GM18505 (cell line): ENCODE results near the gene TNFRSF13B.
"Not testable (repeated sequence)": the region's sequence is repeated elsewhere in the genome, so short reads cannot be mapped to it uniquely, and the experiment has no call there.

Source experiments
- ATAC-seq: cut with Tn5 transposase; IDR thresholded peaks from one replicate; pipeline ENCODE4 v1.9.1; 2021; ENCODE audit not compliant: unreplicated experiment
- POLR2A ChIP-seq: IDR thresholded peaks from 4 replicates; pipeline ENCODE4 v1.6.1; 2011; ENCODE audit warnings: borderline replicate concordance; ENCODE audit not compliant: insufficient read depth, insufficient read length; ENCODE audit errors: extremely low read depth

TNFRSF13B gene

DNA sequence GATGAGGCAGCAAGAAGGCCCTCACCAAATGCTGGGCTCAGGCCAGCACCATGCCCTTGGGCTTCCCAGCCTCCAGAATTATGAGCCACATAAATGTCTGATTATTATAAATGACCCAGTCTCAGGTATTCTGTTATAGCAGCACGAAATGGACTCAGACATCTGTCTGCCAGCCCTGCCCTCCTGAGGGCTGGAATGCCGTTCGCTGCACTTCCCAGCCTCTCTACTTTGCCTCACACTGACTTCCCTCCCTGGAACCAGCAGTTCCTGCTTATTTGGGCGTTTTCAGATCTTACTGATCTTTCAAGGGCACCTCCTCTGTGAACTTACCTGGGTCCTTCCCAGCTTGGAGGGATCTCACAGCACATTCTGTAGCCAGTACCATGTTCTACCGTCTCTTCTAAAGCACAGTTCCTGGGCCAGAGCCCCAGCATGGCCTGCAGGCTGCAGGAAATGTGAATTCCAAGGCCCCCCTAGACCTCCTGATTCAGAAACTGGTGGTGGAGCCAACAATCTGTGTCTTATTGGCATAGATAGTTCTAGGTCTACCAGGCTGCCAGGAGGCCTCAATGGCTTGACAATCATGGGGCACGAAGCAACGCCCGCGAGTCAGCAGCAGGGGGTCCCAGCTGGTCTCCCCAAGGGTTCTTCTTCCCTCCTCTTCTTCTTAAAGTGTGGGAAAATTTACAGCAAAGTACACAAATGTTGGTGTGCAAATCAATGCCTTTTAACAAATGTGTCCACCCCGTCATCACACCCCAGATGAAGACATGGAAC lies 36.9 kb upstream of the TNFRSF13B start:
- not testable (repeated sequence) for ATAC-seq

- ATAC-seq = not testable (repeated sequence)
Measured at GRCh38 chr17:17007891-17008290, 36.0 kb upstream of the TNFRSF13B start.

- ATAC-seq = not testable (repeated sequence)
Measured at GRCh38 chr17:17004997-17005614, 33.2 kb upstream of the TNFRSF13B start.

- no peak for TF ChIP-seq POLR2A
Measured at GRCh38 chr17:17004251-17004996, 32.5 kb upstream of the TNFRSF13B start.

DNA sequence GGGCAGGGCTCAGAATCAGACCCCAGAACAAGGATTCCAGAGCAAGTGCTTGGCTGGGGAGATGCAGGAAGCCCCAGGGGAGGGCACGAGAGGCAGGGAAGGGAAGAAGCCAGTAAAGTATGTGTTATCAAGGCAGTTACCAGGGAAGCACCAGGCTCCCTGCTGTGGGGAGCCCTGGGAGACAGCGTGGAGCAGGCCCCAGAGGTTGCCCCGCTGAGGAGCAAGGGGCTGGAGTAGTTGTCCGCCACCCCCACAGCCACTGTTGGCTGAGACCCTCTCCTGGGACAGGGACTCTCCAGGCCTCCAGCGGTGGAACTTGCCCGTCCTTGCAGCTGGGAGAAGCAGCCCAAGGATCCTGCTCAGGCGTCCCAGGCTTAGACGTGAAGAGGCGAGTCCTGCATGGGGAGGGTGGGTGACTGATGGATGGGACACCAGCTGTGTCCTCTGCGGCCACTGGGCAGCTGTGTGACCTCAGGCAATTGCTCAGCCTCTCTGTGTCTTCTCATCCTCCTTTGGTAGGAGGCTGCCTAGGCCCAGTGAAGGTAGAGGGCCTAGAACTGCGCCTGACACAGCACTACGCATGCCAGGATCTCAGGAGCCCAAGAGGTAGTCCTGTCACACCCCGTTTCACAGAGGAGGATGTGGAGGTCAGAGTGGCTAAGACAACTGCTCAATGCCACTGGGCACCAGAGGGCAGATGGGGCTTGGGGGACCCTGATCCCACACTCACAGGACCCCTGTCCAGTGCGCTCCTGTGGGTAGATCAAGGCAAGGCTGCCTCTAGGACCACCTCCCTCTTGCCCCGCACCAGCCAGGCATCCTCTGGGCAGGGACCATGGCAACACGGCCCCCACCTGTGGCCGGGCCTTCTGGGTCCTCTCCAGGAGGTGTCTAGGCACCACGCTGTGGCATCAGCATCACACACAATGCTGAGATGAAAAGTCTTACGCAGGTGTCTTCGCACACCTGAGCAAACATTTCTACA lies 31.1 kb upstream of the TNFRSF13B start:
- not testable (repeated sequence) for ATAC-seq

More at GRCh38 chr17:17004251-17004996, 32.5 kb upstream of the TNFRSF13B start:
- ATAC-seq = no peak

DNA sequence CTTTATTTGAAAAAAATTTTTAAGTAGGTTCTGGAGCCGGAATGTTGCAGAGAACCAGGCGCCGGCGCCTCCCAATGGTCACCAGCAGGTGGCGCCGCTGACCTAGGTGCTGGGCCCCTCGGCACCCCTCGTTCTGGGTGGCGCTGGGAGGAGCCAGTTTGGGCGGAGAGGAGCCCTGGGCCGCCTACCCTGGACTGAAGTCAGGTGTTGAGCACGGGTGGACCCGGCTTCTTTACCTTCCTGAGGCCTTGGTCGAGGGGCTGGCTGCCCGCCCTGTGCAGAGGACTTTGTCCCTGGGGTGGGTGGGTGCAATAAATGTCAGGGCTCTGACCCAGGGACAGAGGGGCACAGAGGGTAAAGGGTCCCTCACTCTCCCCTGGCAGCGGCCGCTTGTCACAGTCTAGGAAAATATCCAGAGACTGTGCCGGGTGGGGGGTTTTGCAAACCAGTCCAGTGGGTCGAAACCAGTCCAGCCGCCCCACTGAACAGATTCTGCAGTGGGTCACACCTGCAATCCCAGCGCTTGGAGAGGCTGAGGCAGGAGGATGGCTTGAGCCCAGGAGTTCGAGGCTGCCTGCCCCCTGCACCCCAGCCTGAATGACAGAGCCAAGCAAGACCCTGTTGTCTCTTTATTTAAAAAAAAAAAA lies 30.1 kb upstream of the TNFRSF13B start:
- no peak for ATAC-seq
- no peak for TF ChIP-seq POLR2A

- no peak for TF ChIP-seq POLR2A
- ATAC-seq = no peak
Measured at GRCh38 chr17:17001076-17001777, 29.3 kb upstream of the TNFRSF13B start.

DNA sequence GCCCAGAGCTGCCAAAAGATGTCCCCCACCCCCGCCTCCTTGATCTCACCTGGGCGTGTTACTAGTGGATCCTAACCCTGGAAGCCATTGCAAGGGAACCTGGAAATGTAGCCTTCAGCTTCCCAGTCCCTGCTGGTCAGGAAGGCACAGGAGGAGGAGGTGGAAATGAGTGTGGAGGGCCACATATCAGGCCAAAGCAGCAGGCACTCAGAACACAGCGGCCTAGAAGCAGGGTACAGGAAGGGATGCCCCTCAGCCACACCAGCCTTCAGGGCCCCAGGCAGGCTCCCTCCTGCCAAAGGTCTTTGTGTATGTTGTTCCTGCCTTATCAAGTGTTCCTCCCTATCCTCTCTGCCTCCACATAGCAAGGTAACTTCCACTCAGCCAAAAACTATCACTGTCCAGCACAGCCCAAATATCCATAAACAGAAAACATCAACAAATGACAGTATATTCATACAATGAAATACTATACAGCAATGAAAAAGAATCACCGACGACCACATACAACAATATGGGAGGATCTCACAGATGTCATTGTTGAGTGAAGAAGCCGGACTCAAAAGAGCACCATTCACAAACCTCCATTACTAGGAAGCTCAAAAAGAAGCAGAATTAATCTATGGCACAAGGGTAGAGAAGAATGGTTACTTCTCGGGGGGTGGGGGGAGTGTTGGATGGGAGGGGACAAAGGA lies 28.2 kb upstream of the TNFRSF13B start:
- no peak for ATAC-seq
- TF ChIP-seq POLR2A = no peak

GRCh38 chr17:16997514-16998429 lies 25.9 kb upstream of the TNFRSF13B start:
- peak; percentile 66 for ATAC-seq
- TF ChIP-seq POLR2A = no peak

GRCh38 chr17:16996726-16997125 lies 24.8 kb upstream of the TNFRSF13B start:
- ATAC-seq = not testable (repeated sequence)

DNA sequence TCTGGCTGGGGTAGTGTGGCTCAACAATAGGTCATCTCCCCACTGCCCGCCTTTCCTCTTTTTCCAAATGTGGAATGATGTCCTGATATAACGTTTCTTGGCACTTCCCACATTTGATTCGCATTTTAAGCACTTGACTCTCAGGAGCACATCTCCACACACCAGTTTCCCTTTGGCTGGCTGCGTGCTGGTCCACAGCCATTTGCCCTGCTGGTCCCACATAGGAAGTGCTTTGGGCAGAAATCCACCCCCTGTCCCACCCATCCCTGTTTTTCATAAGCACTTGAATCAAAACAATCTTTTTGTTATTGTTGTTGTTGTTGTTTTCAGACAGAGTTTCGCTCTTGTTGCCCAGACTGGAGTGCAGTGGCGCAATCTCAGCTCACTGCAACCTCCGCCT lies 24.0 kb upstream of the TNFRSF13B start:
- no peak for ATAC-seq
- no peak for TF ChIP-seq POLR2A
